PC-9 (cell line): ENCODE measurements around the gene HAUS3.

ENCODE experiments used
- EZH2 ChIP-seq: fragments of 200-600 bp; sonication (generic); IDR thresholded peaks from 2 replicates; pipeline ENCODE4 v1.8.0; 2017; ENCODE audit warnings: antibody characterized with exemption, low read depth
- TF ChIP-seq, protein P1 (sequence below): fragments of 200-600 bp; sonication (generic); conservative IDR thresholded peaks from 2 replicates; pipeline ENCODE4 v1.6.1; 2017; ENCODE audit warnings: mixed run types, antibody characterized with exemption, mild to moderate bottlenecking, moderate library complexity

DNA sequence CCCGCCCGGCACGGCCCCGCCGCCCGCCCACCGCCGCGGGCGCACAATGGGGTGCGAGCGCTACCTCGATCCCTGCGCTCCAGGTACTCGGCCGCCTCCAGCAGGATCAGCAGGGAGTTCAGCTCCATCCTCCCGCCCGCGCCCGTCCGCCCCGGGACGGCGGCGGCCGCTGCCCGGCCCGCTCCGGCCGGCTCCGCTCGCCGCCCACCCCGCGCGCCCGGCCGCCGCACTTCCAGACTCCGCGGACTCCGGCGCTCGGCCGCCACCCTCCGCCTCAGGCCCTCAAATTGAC, 19.9 kb upstream of the HAUS3 start, which contains the start of gene MXD4:
- no peak for TF ChIP-seq EZH2
- TF ChIP-seq, protein P1, sequence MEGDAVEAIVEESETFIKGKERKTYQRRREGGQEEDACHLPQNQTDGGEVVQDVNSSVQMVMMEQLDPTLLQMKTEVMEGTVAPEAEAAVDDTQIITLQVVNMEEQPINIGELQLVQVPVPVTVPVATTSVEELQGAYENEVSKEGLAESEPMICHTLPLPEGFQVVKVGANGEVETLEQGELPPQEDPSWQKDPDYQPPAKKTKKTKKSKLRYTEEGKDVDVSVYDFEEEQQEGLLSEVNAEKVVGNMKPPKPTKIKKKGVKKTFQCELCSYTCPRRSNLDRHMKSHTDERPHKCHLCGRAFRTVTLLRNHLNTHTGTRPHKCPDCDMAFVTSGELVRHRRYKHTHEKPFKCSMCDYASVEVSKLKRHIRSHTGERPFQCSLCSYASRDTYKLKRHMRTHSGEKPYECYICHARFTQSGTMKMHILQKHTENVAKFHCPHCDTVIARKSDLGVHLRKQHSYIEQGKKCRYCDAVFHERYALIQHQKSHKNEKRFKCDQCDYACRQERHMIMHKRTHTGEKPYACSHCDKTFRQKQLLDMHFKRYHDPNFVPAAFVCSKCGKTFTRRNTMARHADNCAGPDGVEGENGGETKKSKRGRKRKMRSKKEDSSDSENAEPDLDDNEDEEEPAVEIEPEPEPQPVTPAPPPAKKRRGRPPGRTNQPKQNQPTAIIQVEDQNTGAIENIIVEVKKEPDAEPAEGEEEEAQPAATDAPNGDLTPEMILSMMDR, result no peak
